SK-N-SH (cell line): ENCODE results near the gene HNF1A. TPM values are rescaled to one million over a fixed set of nuclear protein-coding genes. Genes with fewer than 3 reads are reported as not detected.

Source experiments
- CTCF ChIA-PET: fragments of 300-600, 350-600 bp; formaldehyde crosslinking; extraction: SDS; loops from one replicate; lab custom pipeline; 2021; lab: Yijun Ruan, JAX
- POLR2A ChIA-PET: fragments of 350-600 bp; sonication (Branson Sonifier 250); formaldehyde crosslinking; extraction: SDS; loops from one replicate; lab custom pipeline; 2020; ENCODE audit warnings: antibody characterized with exemption, inconsistent platforms; lab: Yijun Ruan, JAX
- DNase-seq: peaks from one replicate; pipeline ENCODE4 v3.0.0; 2012
- H2AFZ ChIP-seq: fragments of 200-600 bp; sonication (generic); 2 replicates; pipeline ENCODE4 v1.8.1; 2016; ENCODE audit warnings: antibody characterized with exemption, mild to moderate bottlenecking, low read depth
- H3F3A ChIP-seq: fragments of 200-600 bp; sonication (generic); replicated peaks from 2 replicates; pipeline ENCODE3; 2016; ENCODE audit warnings: antibody characterized with exemption, mild to moderate bottlenecking; ENCODE audit not compliant: insufficient read depth
- H3K27ac ChIP-seq, 2 experiments: fragments of 200-500 bp in 1 of 2; fragments of 200-600 bp in 1 of 2; sonication (Bioruptor generic) in 1 of 2; sonication (generic), shearing (Covaris generic) in 1 of 2; 2 replicates each; pipeline versions ENCODE4 v1.5.1 to v1.6.1; 2014 to 2016; ENCODE audit warnings: low read depth in 2 of 2, inconsistent platforms in 1 of 2, low read length in 1 of 2, mild to moderate bottlenecking in 1 of 2, mixed read lengths in 1 of 2
- H3K27me3 ChIP-seq: fragments of 200-600 bp; sonication (generic), shearing (Covaris generic); 2 replicates; pipeline ENCODE4 v1.6.1; 2016; ENCODE audit warnings: mixed run types; ENCODE audit not compliant: insufficient read depth
- H3K36me3 ChIP-seq, 2 experiments: fragments of 200-500 bp in 1 of 2; fragments of 200-600 bp in 1 of 2; sonication (Bioruptor generic) in 1 of 2; sonication (generic) in 1 of 2; replicated peaks in 1 of 2; 2 replicates each; pipeline versions ENCODE3 to v1.5.1; 2014 to 2016; ENCODE audit warnings: low read length in 1 of 2, mild to moderate bottlenecking in 1 of 2; ENCODE audit not compliant: insufficient read depth in 2 of 2, control insufficient read depth in 1 of 2
- H3K4me1 ChIP-seq, 2 experiments: fragments of 200-500 bp in 1 of 2; fragments of 200-600 bp in 1 of 2; sonication (Bioruptor generic) in 1 of 2; sonication (generic), shearing (Covaris generic) in 1 of 2; 2 replicates each; pipeline versions ENCODE4 v1.5.1 to v1.6.1; 2014 to 2016; ENCODE audit warnings: low read depth in 1 of 2, low read length in 1 of 2, mixed run types in 1 of 2; ENCODE audit not compliant: insufficient read depth in 2 of 2, control insufficient read depth in 1 of 2
- H3K4me2 ChIP-seq: fragments of 200-600 bp; sonication (generic), shearing (Covaris generic); 2 replicates; pipeline ENCODE4 v1.6.1; 2017; ENCODE audit warnings: mixed run types
- H3K4me3 ChIP-seq, 2 experiments: fragments of 200-500 bp in 1 of 2; fragments of 200-600 bp in 1 of 2; sonication (Bioruptor generic) in 1 of 2; sonication (generic), shearing (Covaris generic) in 1 of 2; 2 replicates each; pipeline versions ENCODE4 v1.5.1 to v1.8.1; 2014 to 2016; ENCODE audit warnings: low read depth in 2 of 2, inconsistent platforms in 1 of 2, low read length in 1 of 2, mild to moderate bottlenecking in 1 of 2, mixed read lengths in 1 of 2, moderate library complexity in 1 of 2
- H3K79me2 ChIP-seq: fragments of 200-600 bp; sonication (generic); 2 replicates; pipeline ENCODE4 v1.8.1; 2017; ENCODE audit warnings: mild to moderate bottlenecking; ENCODE audit not compliant: insufficient read depth
- H3K9ac ChIP-seq: fragments of 200-600 bp; sonication (generic); 2 replicates; pipeline ENCODE4 v1.6.1; 2017; ENCODE audit warnings: mixed run types
- H3K9me2 ChIP-seq: fragments of 200-600 bp; sonication (generic); 2 replicates; pipeline ENCODE4 v1.6.1; 2017; ENCODE audit warnings: mixed run types
- H3K9me3 ChIP-seq: fragments of 200-600 bp; sonication (generic); 2 replicates; pipeline ENCODE4 v1.6.1; 2017; ENCODE audit warnings: mixed run types, mild to moderate bottlenecking, moderate library complexity
- H4K20me1 ChIP-seq: fragments of 200-600 bp; sonication (generic); 2 replicates; pipeline ENCODE4 v1.6.1; 2017; ENCODE audit warnings: mild to moderate bottlenecking, mixed run types; ENCODE audit not compliant: insufficient read depth
- CHD2 ChIP-seq: fragments of 150-350 bp; IDR thresholded peaks from 2 replicates; pipeline ENCODE4 v1.6.1; 2018; ENCODE audit warnings: low read length; ENCODE audit not compliant: partially characterized antibody
- ELF1 ChIP-seq: IDR thresholded peaks from 2 replicates; pipeline ENCODE4 v1.4.0; 2012
- EP300 ChIP-seq, 2 experiments: IDR thresholded peaks; 2 replicates each; pipeline versions ENCODE4 v1.4.0 to v1.6.1; 2012; ENCODE audit warnings: borderline replicate concordance in 1 of 2, low read depth in 1 of 2, low read length in 1 of 2
- EZH2phosphoT487 ChIP-seq: fragments of 200-600 bp; sonication (generic); IDR thresholded peaks from 2 replicates; pipeline ENCODE4 v1.6.1; 2017; ENCODE audit warnings: low read depth, mixed run types, mild to moderate bottlenecking, antibody characterized with exemption, moderate library complexity, borderline replicate concordance
- FOSL2 ChIP-seq: IDR thresholded peaks from 2 replicates; pipeline ENCODE4 v1.4.0; 2012; ENCODE audit warnings: low read depth, mild to moderate bottlenecking, moderate library complexity, borderline replicate concordance
- FOXJ3 ChIP-seq: sonication (generic); formaldehyde crosslinking; IDR thresholded peaks from 2 replicates; pipeline ENCODE4 v1.5.1; 2020; ENCODE audit warnings: mild to moderate bottlenecking, missing genetic modification reagents
- FOXM1 ChIP-seq: IDR thresholded peaks from 2 replicates; pipeline ENCODE4 v1.4.0; 2012; ENCODE audit warnings: low read depth, mild to moderate bottlenecking
- GABPA ChIP-seq: IDR thresholded peaks from 2 replicates; pipeline ENCODE4 v1.4.0; 2012; ENCODE audit warnings: low read depth, mild to moderate bottlenecking
- GATA2 ChIP-seq: sonication (generic); formaldehyde crosslinking; IDR thresholded peaks from 2 replicates; pipeline ENCODE4 v1.5.0; 2020; ENCODE audit warnings: mild to moderate bottlenecking, missing genetic modification reagents
- JUND ChIP-seq: IDR thresholded peaks from 2 replicates; pipeline ENCODE4 v1.4.0; 2012
- MEF2A ChIP-seq: IDR thresholded peaks from 2 replicates; pipeline ENCODE4 v1.4.0; 2012; ENCODE audit warnings: low read depth, borderline replicate concordance
- MXI1 ChIP-seq: IDR thresholded peaks from 2 replicates; pipeline ENCODE4 v1.6.1; 2012; ENCODE audit warnings: mild to moderate bottlenecking, low read depth, low read length, improper control_type of control experiment
- NFIC ChIP-seq: IDR thresholded peaks from 2 replicates; pipeline ENCODE4 v1.4.0; 2012; ENCODE audit warnings: borderline replicate concordance
- POLR2AphosphoS5 ChIP-seq: IDR thresholded peaks from 2 replicates; pipeline ENCODE4 v1.6.1; 2012; ENCODE audit warnings: low read depth, low read length
- RFX5 ChIP-seq: IDR thresholded peaks from 2 replicates; pipeline ENCODE4 v1.6.1; 2012; ENCODE audit warnings: mild to moderate bottlenecking, improper control_type of control experiment, low read length
- RXRA ChIP-seq: IDR thresholded peaks from 2 replicates; pipeline ENCODE4 v1.4.0; 2012; ENCODE audit warnings: low read depth, mild to moderate bottlenecking, borderline replicate concordance
- SMC3 ChIP-seq: IDR thresholded peaks from 2 replicates; pipeline ENCODE4 v1.6.1; 2012; ENCODE audit warnings: low read depth, low read length, improper control_type of control experiment
- TAF1 ChIP-seq: IDR thresholded peaks from 2 replicates; pipeline ENCODE4 v1.6.1; 2012; ENCODE audit warnings: low read depth, mild to moderate bottlenecking, low read length, moderate library complexity, borderline replicate concordance
- TEAD4 ChIP-seq: IDR thresholded peaks from 2 replicates; pipeline ENCODE4 v1.4.0; 2012; ENCODE audit warnings: mild to moderate bottlenecking, borderline replicate concordance; ENCODE audit not compliant: insufficient read depth
- YY1 ChIP-seq: IDR thresholded peaks from 2 replicates; pipeline ENCODE4 v1.4.0; 2012; ENCODE audit warnings: low read depth, mild to moderate bottlenecking
- WGBS: methylation state at CpG from one replicate; pipeline ENCODE4 v1.1.6; 2017; ENCODE audit warnings: low lambda C conversion rate; 5-methylcytosine and 5-hydroxymethylcytosine counted together
- polyA plus RNA-seq, 3 experiments: library from polyadenylated mRNA; depleted of rRNA; stranded (reverse); fragments of >200 nt; gene quantifications; 2 replicates each; pipeline ENCODE4 v1.2.3, GENCODE V29; 2012
- TF ChIP-seq, protein P1 (sequence below): fragments of 150-350 bp; IDR thresholded peaks from 2 replicates; pipeline ENCODE4 v1.6.1; 2017; ENCODE audit warnings: antibody characterized with exemption, low read length, low read depth, borderline replicate concordance
- TF ChIP-seq, protein P2 (sequence below): IDR thresholded peaks from 2 replicates; pipeline ENCODE4 v1.4.0; 2012; ENCODE audit warnings: low read depth
- TF ChIP-seq, protein P3 (sequence below): fragments of 150-350 bp; IDR thresholded peaks from 2 replicates; pipeline ENCODE4 v1.6.1; 2016; ENCODE audit warnings: mild to moderate bottlenecking, low read depth, low read length
- TF ChIP-seq, protein P4 (sequence below): IDR thresholded peaks from 2 replicates; pipeline ENCODE4 v1.4.0; 2012; ENCODE audit warnings: low read depth, borderline replicate concordance
- TF ChIP-seq, protein P5 (sequence below): IDR thresholded peaks from 2 replicates; pipeline ENCODE4 v1.6.1; 2012; ENCODE audit warnings: mild to moderate bottlenecking, low read depth, low read length, moderate library complexity

Gene HNF1A
- polyA plus RNA-seq, 1 of the 3 experiments (the other 2 are of a cell fraction) = not detected

DNA sequence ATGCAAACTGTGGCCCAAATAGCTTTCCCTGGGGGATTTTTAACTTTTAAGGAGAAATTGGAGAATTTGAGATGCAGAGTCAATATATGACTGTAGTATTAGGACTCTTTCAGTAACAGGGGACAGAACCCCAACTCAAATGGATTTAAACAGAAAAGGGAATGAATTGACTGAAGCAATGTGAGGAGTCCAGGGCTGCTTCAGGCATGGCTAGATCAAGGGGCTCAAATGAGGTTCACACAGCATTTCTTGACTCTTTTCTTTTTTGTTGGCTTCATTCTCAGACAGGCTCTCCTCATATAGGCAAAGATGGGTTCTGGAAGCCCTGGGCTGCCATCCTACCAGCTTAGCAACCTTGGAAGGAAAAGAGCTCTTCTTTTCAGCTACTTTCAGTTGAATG is 13.6 kb downstream of the HNF1A start (continued):
- TF ChIP-seq, protein P1, sequence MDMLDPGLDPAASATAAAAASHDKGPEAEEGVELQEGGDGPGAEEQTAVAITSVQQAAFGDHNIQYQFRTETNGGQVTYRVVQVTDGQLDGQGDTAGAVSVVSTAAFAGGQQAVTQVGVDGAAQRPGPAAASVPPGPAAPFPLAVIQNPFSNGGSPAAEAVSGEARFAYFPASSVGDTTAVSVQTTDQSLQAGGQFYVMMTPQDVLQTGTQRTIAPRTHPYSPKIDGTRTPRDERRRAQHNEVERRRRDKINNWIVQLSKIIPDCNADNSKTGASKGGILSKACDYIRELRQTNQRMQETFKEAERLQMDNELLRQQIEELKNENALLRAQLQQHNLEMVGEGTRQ = no peak
- TF ChIP-seq EZH2phosphoT487 = no peak
- TF ChIP-seq, protein P2, sequence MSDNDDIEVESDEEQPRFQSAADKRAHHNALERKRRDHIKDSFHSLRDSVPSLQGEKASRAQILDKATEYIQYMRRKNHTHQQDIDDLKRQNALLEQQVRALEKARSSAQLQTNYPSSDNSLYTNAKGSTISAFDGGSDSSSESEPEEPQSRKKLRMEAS = no peak
- TF ChIP-seq RXRA = no peak
- no peak for TF ChIP-seq GABPA
- TF ChIP-seq FOXM1 = no peak
- no peak for TF ChIP-seq NFIC
- TF ChIP-seq, protein P3, sequence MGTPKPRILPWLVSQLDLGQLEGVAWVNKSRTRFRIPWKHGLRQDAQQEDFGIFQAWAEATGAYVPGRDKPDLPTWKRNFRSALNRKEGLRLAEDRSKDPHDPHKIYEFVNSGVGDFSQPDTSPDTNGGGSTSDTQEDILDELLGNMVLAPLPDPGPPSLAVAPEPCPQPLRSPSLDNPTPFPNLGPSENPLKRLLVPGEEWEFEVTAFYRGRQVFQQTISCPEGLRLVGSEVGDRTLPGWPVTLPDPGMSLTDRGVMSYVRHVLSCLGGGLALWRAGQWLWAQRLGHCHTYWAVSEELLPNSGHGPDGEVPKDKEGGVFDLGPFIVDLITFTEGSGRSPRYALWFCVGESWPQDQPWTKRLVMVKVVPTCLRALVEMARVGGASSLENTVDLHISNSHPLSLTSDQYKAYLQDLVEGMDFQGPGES = no peak
- no peak for TF ChIP-seq JUND
- TF ChIP-seq, all 33 proteins: peak for 0

DNA sequence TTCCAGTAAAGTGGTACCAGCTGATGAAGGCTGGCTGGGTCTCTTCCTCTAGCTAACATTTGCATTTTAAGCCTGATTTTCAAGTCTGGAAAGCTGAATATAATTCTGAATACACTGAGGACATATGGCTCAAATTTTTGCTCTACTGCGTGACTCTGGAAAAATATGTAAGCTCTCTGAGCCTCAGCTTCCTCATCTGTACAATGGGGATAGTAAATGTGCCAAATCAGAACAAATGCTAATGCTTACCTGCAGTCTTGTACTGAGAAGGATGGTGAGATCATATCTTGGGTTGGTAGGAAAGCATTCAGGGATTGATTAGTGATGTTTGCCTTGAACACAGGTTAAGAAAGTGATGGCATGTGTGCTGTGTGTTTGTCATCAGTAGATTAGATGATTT is 14.6 kb downstream of the HNF1A start:
- Histone ChIP-seq H3K36me3 (no peaks in the 10 kb centered on the region), H3K27me3 (no peaks in the 10 kb centered on the region; the same call in 1 of the 2 replicates), H3K79me2 (no peaks in the 10 kb centered on the region), H3K27ac (no peak overlapping the region), H4K20me1 (no peaks in the 10 kb centered on the region), H3F3A (no peaks in the 10 kb centered on the region), H3K4me1 (no peaks in the 10 kb centered on the region), H3K9ac (no peak overlapping the region), H3K9me2 (no peaks in the 10 kb centered on the region), H2AFZ (no peak overlapping the region), H3K9me3 (no peaks in the 10 kb centered on the region), H3K4me3 (no peak overlapping the region), H3K4me2 (no peak overlapping the region)
- DNase-seq = no peak
- WGBS = 60% methylated on average over 1 of the region's 1 CpG
- TF ChIP-seq MXI1 = no peak
- no peak for TF ChIP-seq FOXJ3 (CRISPR knock-in tag)
- no peak for TF ChIP-seq SMC3
- TF ChIP-seq EP300 (IDR thresholded peaks at IDR 0.05; ENCODE audit: borderline replicate concordance in 1 of 2, low read depth in 1 of 2, low read length in 1 of 2) = no peak
- TF ChIP-seq TAF1 = no peak
- TF ChIP-seq, protein P4, sequence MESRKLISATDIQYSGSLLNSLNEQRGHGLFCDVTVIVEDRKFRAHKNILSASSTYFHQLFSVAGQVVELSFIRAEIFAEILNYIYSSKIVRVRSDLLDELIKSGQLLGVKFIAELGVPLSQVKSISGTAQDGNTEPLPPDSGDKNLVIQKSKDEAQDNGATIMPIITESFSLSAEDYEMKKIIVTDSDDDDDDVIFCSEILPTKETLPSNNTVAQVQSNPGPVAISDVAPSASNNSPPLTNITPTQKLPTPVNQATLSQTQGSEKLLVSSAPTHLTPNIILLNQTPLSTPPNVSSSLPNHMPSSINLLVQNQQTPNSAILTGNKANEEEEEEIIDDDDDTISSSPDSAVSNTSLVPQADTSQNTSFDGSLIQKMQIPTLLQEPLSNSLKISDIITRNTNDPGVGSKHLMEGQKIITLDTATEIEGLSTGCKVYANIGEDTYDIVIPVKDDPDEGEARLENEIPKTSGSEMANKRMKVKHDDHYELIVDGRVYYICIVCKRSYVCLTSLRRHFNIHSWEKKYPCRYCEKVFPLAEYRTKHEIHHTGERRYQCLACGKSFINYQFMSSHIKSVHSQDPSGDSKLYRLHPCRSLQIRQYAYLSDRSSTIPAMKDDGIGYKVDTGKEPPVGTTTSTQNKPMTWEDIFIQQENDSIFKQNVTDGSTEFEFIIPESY = no peak
- TF ChIP-seq YY1 = no peak
- no peak for TF ChIP-seq EZH2phosphoT487
- TF ChIP-seq, protein P5, sequence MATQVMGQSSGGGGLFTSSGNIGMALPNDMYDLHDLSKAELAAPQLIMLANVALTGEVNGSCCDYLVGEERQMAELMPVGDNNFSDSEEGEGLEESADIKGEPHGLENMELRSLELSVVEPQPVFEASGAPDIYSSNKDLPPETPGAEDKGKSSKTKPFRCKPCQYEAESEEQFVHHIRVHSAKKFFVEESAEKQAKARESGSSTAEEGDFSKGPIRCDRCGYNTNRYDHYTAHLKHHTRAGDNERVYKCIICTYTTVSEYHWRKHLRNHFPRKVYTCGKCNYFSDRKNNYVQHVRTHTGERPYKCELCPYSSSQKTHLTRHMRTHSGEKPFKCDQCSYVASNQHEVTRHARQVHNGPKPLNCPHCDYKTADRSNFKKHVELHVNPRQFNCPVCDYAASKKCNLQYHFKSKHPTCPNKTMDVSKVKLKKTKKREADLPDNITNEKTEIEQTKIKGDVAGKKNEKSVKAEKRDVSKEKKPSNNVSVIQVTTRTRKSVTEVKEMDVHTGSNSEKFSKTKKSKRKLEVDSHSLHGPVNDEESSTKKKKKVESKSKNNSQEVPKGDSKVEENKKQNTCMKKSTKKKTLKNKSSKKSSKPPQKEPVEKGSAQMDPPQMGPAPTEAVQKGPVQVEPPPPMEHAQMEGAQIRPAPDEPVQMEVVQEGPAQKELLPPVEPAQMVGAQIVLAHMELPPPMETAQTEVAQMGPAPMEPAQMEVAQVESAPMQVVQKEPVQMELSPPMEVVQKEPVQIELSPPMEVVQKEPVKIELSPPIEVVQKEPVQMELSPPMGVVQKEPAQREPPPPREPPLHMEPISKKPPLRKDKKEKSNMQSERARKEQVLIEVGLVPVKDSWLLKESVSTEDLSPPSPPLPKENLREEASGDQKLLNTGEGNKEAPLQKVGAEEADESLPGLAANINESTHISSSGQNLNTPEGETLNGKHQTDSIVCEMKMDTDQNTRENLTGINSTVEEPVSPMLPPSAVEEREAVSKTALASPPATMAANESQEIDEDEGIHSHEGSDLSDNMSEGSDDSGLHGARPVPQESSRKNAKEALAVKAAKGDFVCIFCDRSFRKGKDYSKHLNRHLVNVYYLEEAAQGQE = no peak
- TF ChIP-seq POLR2AphosphoS5 = no peak
- no peak for TF ChIP-seq RXRA
- no peak for TF ChIP-seq RFX5
- no peak for TF ChIP-seq TEAD4
- no peak for TF ChIP-seq FOSL2
- no peak for TF ChIP-seq CHD2
- TF ChIP-seq MEF2A = no peak
- no peak for TF ChIP-seq GATA2
- TF ChIP-seq ELF1 = no peak
- POLR2A ChIA-PET = no interaction called here
- CTCF ChIA-PET = interaction anchor here (0.6 to 2.5 kb wide), 8 partner anchors 8 to 1345 kb away, joined by 3 to 9 read pairs (median 4); no protein-coding TSS in a partner anchor
